Ascending aorta (tissue), 2 donors: ENCODE data around the gene TMOD3. TPM values are rescaled to one million over a fixed set of nuclear protein-coding genes. Genes with fewer than 3 reads are reported as not detected.

Experiments
- DNase-seq, 2 donors: peaks; one replicate each; pipeline ENCODE4 v3.0.0-alpha.2; 2019; ENCODE audit warnings: low spot score in 2 of 2
- H3K27ac ChIP-seq, 2 donors: fragments of 200-600 bp; sonication (generic); one replicate each; pipeline ENCODE4 v1.5.1; 2016 to 2017; ENCODE audit warnings: mild to moderate bottlenecking in 1 of 2
- H3K27me3 ChIP-seq: fragments of 200-600 bp; sonication (generic); one replicate; pipeline ENCODE4 v1.5.1; 2017
- H3K36me3 ChIP-seq, 2 donors: fragments of 200-600 bp; sonication (generic); one replicate each; pipeline ENCODE4 v1.5.1; 2016
- H3K4me1 ChIP-seq, 2 donors: fragments of 200-600 bp; sonication (generic); one replicate each; pipeline ENCODE4 v1.5.1; 2016 to 2017; ENCODE audit warnings: mild to moderate bottlenecking in 1 of 2
- H3K4me3 ChIP-seq, 2 donors: fragments of 200-600 bp; sonication (generic); one replicate each; pipeline ENCODE4 v1.5.1; 2016 to 2017; ENCODE audit warnings: mild to moderate bottlenecking in 1 of 2
- H3K9me3 ChIP-seq, 2 donors: fragments of 200-600 bp; sonication (generic); one replicate each; pipeline ENCODE4 v1.5.1; 2016
- CTCF ChIP-seq, 3 experiments: fragments of 200-600 bp in 2 of 3; fragments of 450-650 bp in 1 of 3; sonication (generic) in 2 of 3; IDR thresholded peaks; one replicate each; pipeline ENCODE4 v1.5.1; 2016 to 2019; ENCODE audit warnings: antibody characterized with exemption in 3 of 3, mild to moderate bottlenecking in 1 of 3, moderate library complexity in 1 of 3
- intact Hi-C: fragments of 100-400 bp; cut with DNase I; formaldehyde crosslinking; loops from one replicate; pipeline ENCODE4 v1.15.1; 2023
- total RNA-seq: library from RNA; depleted of rRNA; stranded (reverse); fragments of >200 nt; gene quantifications from one replicate; pipeline ENCODE4 v1.1.0, GENCODE V29; 2016

The TMOD3 gene
- total RNA-seq, 1 donor from 2014 or later: 28.0 TPM

- no peaks in the 10 kb centered on the region for H3K27me3 ChIP-seq
- intact Hi-C loops: no loop called here
Measured at GRCh38 chr15:51887887-51888592, 58.6 kb downstream of the TMOD3 start.

DNA sequence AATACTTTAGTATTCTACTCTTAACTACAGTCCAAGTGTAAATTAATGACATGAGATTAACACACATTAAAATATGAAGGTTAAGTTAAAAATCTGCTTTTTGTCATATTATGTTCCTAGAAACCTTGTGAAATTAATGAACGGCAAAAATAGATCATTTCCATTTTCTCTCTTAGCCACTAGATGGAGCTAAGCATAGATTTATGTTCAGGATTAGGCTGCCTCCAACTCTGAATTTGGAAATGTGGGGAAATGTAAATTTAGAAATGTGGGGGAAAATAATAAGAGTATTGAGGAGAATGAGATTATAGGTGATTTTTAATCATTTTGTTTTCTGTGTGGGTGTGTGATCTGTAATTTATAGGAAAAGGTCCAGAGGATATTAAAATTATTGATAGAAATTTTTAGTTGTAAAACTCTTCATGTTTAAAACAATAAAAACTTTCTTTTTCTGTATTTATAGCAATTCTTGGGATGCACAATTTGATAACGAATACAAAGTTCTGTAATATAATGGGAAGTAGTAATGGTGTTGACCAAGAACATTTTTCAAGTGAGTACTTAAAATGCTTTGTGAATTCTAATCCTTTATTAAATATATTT lies 59.2 kb downstream of the TMOD3 start:
- TF ChIP-seq CTCF (IDR thresholded peaks at IDR 0.05): peak; percentile 22 to 75 (median 41)
- intact Hi-C loops: no loop called here

More at GRCh38 chr15:51887887-51888592, 58.6 kb downstream of the TMOD3 start:
- no peaks in the 10 kb centered on the region for H3K9me3 ChIP-seq
- no peak for TF ChIP-seq CTCF (IDR thresholded peaks at IDR 0.05)
- no peak overlapping the region for H3K27ac ChIP-seq
- H3K4me3 ChIP-seq: no peak overlapping the region
- no peak for DNase-seq
- H3K36me3 ChIP-seq: peaks cover 0 to 10% of the 10 kb centered on the region in 2 donors
- H3K4me1 ChIP-seq: peaks cover 3 to 4% of the 10 kb centered on the region in 2 donors

DNA sequence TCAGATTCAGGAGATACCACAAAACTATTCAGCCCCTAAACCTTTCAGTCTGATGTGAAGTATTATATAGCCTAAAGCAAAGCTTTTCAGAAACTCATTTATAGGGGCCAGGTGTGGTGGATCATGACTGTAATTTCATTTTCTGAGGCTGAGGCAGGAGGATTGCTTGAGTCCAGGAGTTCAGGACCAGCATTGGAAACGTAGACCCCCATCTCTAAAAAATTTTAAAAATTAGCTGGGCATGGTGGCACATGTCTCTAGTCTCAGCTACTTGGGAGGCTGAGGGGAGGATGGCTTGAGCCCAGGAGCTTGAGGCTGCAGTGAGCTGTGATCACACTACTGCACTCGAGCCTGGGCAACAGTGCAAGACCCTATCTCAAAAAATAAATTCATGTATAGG lies 60.0 kb downstream of the TMOD3 start:
- DNase-seq: no peak
- intact Hi-C loops: no loop called here
- H3K4me3 ChIP-seq: no peak overlapping the region
- H3K9me3 ChIP-seq: no peaks in the 10 kb centered on the region
- no peaks in the 10 kb centered on the region for H3K27me3 ChIP-seq
- no peak for TF ChIP-seq CTCF (IDR thresholded peaks at IDR 0.05)
- peaks cover 0 to 18% of the 10 kb centered on the region in 2 donors for H3K36me3 ChIP-seq
- H3K27ac ChIP-seq: no peak overlapping the region
- peaks cover 0 to 2% of the 10 kb centered on the region in 2 donors for H3K4me1 ChIP-seq

More for the DNA sequence above, 59.2 kb downstream of the TMOD3 start:
- H3K27me3 ChIP-seq: no peaks in the 10 kb centered on the region
- no peak overlapping the region for H3K27ac ChIP-seq
- peaks cover 0 to 3% of the 10 kb centered on the region in 2 donors for H3K4me1 ChIP-seq
- DNase-seq: no peak
- no peaks in the 10 kb centered on the region for H3K9me3 ChIP-seq
- H3K36me3 ChIP-seq: peaks cover 0 to 12% of the 10 kb centered on the region in 2 donors
- H3K4me3 ChIP-seq: no peak overlapping the region

DNA sequence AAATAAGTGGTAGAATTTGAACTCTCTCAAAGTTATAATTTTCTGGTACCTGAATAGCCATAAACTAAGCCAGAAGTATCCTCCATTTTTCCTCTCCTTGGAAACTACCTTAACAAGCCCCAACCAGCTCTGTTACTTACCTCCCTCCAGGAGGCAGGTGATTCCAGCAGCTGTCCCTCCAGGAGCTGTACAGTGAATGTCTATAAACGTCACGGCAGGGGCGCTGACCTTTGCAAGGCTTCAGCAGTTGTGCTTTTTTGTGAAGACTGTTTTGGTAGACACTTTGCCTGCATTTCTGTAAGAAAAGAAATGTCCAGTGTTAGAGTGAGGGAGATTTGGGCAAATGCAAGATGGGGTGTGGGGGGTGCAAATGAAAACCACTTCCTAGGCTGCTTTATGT lies 75.0 kb downstream of the TMOD3 start:
- peaks cover 43 to 63% of the 10 kb centered on the region in 2 donors for H3K36me3 ChIP-seq
- no peaks in the 10 kb centered on the region for H3K27me3 ChIP-seq
- H3K4me3 ChIP-seq: no peak overlapping the region
- H3K4me1 ChIP-seq: no peaks in the 10 kb centered on the region
- no peak for DNase-seq
- H3K9me3 ChIP-seq: no peaks in the 10 kb centered on the region
- no peak overlapping the region for H3K27ac ChIP-seq
- intact Hi-C loops: no loop called here
- no peak for TF ChIP-seq CTCF (IDR thresholded peaks at IDR 0.05)

DNA sequence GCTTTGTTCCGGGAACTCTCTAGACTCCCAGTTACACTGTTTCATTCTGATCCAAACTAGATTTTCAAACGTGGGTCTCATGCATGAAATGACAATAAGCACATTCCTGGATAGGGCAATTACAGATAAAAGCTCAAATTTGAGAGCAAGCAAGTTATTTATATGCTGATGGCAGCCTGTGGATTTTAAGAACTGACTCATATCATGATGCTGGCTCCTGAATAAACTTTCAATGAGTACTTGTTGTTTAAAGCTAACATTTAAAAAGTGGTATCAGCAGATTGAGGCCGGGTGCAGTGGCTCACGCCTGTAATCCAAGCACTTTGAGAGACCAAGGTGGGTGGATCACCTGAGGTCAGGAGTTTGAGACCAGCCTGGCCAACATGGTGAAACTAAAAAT lies 75.5 kb downstream of the TMOD3 start:
- no peaks in the 10 kb centered on the region for H3K27me3 ChIP-seq
- H3K27ac ChIP-seq: no peak overlapping the region
- peaks cover 38 to 63% of the 10 kb centered on the region in 2 donors for H3K36me3 ChIP-seq
- intact Hi-C loops: no loop called here
- no peak overlapping the region for H3K4me3 ChIP-seq
- no peaks in the 10 kb centered on the region for H3K4me1 ChIP-seq
- no peak for TF ChIP-seq CTCF (IDR thresholded peaks at IDR 0.05)
- no peaks in the 10 kb centered on the region for H3K9me3 ChIP-seq
- no peak for DNase-seq
